Measurements from ENCODE around the gene CHM.
"Not testable (repeated sequence)": the region's sequence is repeated elsewhere in the genome, so short reads cannot be mapped to it uniquely, and the experiment has no call there.

CHM gene

GRCh38 chrX:85995641-85996040 lies 51.7 kb downstream of the CHM start:
- DNase-seq (ENCODE audit: low spot score) = no peak

GRCh38 chrX:85994797-85995196 lies 52.6 kb downstream of the CHM start:
- no peak for DNase-seq (ENCODE audit: low spot score)

GRCh38 chrX:85994228-85994627 lies 53.1 kb downstream of the CHM start:
- DNase-seq (ENCODE audit: low spot score) = no peak

- DNase-seq (ENCODE audit: low spot score) = no peak
These were observed 53.7 kb downstream of the CHM start for GRCh38 chrX:85993539-85994197.

GRCh38 chrX:85992811-85993229 lies 54.5 kb downstream of the CHM start:
- no peak for DNase-seq (ENCODE audit: low spot score)

- DNase-seq (ENCODE audit: low spot score) = no peak
These were observed 59.0 kb downstream of the CHM start for GRCh38 chrX:85988353-85988752.

GRCh38 chrX:85980286-85980685 lies 67.1 kb downstream of the CHM start:
- DNase-seq (ENCODE audit: low spot score) = no peak

GRCh38 chrX:85977218-85977617 lies 70.1 kb downstream of the CHM start:
- no peak for DNase-seq (ENCODE audit: low spot score)

- DNase-seq (ENCODE audit: low spot score) = not testable (repeated sequence)
These were observed 75.0 kb downstream of the CHM start for GRCh38 chrX:85972351-85972750.

- no peak for DNase-seq (ENCODE audit: low spot score)
These were observed 82.6 kb downstream of the CHM start for GRCh38 chrX:85964744-85965143.

- DNase-seq (ENCODE audit: low spot score) = peak; percentile 31
These were observed 83.6 kb downstream of the CHM start for GRCh38 chrX:85963736-85964135.

GRCh38 chrX:85955510-85955909 lies 91.8 kb downstream of the CHM start:
- DNase-seq (ENCODE audit: low spot score) = no peak

- DNase-seq (ENCODE audit: low spot score) = not testable (repeated sequence)
These were observed 102.6 kb downstream of the CHM start for GRCh38 chrX:85944751-85945150.

- no peak for DNase-seq (ENCODE audit: low spot score)
These were observed 106.1 kb downstream of the CHM start for GRCh38 chrX:85941275-85941674.

GRCh38 chrX:85939942-85940341 lies 107.4 kb downstream of the CHM start:
- DNase-seq (ENCODE audit: low spot score) = not testable (repeated sequence)

GRCh38 chrX:85934399-85934798 lies 113.0 kb downstream of the CHM start:
- DNase-seq (ENCODE audit: low spot score) = not testable (repeated sequence)

- peak; percentile 2 for DNase-seq (ENCODE audit: low spot score)
These were observed 117.3 kb downstream of the CHM start for GRCh38 chrX:85930099-85930498.

GRCh38 chrX:85928606-85929005 lies 118.8 kb downstream of the CHM start:
- DNase-seq (ENCODE audit: low spot score) = no peak

- no peak for DNase-seq (ENCODE audit: low spot score)
These were observed 119.6 kb downstream of the CHM start for GRCh38 chrX:85927740-85928139.

GRCh38 chrX:85922821-85923220 lies 124.5 kb downstream of the CHM start:
- peak; percentile 2 for DNase-seq (ENCODE audit: low spot score)

GRCh38 chrX:85916656-85917280 lies 130.6 kb downstream of the CHM start:
- DNase-seq (ENCODE audit: low spot score) = not testable (repeated sequence)

GRCh38 chrX:85914431-85914830 lies 132.9 kb downstream of the CHM start:
- DNase-seq (ENCODE audit: low spot score) = no peak

- no peak for DNase-seq (ENCODE audit: low spot score)
These were observed 140.0 kb downstream of the CHM start for GRCh38 chrX:85907316-85907715.

GRCh38 chrX:85906399-85906798 lies 141.0 kb downstream of the CHM start:
- no peak for DNase-seq (ENCODE audit: low spot score)
